HFFc6 (cell line): ENCODE measurements around the gene SFT2D3. TPM values are rescaled to one million over a fixed set of nuclear protein-coding genes. Genes with fewer than 3 reads are reported as not detected.

Source experiments
- DNase-seq: peaks from one replicate; pipeline ENCODE4 v3.0.0-alpha.2; 2018
- H3K27ac Mint-ChIP-seq: 2 replicates; pipeline ENCODE4 v1.8.0; 2020; ENCODE audit warnings: mild to moderate bottlenecking, mixed read lengths
- H3K27me3 Mint-ChIP-seq: 2 replicates; pipeline ENCODE4 v1.8.0; 2021; ENCODE audit warnings: mild to moderate bottlenecking, moderate library complexity, mixed read lengths; ENCODE audit not compliant: insufficient read depth
- H3K36me3 Mint-ChIP-seq: 2 replicates; pipeline ENCODE4 v1.8.0; 2021; ENCODE audit warnings: low read depth, mixed read lengths
- H3K4me1 Mint-ChIP-seq: 2 replicates; pipeline ENCODE4 v1.8.0; 2020; ENCODE audit warnings: low read depth, mixed read lengths
- H3K4me3 Mint-ChIP-seq: 2 replicates; pipeline ENCODE4 v1.8.0; 2020; ENCODE audit warnings: mild to moderate bottlenecking, moderate library complexity, mixed read lengths
- H3K9me3 Mint-ChIP-seq: 2 replicates; pipeline ENCODE4 v1.8.0; 2020; ENCODE audit warnings: mild to moderate bottlenecking, mixed read lengths
- CTCF ChIP-seq: fragments of 200-600 bp; sonication (generic); IDR thresholded peaks from 2 replicates; pipeline ENCODE4 v1.5.0; 2021; ENCODE audit warnings: antibody characterized with exemption, mild to moderate bottlenecking
- total RNA-seq, 6 experiments: library from RNA; stranded (reverse); fragmentation: NEBNext Ultra II Directional; extraction: Animal tissue kit (Norgen Biotek cat#: 25700); gene quantifications; 2 replicates in 1 of 6; 3 replicates in 5 of 6; pipeline ENCODE4 v1.2.3, GENCODE V29; 2021

Gene SFT2D3
- total RNA-seq, 6 experiments from 2014 or later = 2.5 to 3.2 (median 3.0) TPM

- peak; percentile 16 for DNase-seq
- H3K27me3 Mint-ChIP-seq = no peaks in the 10 kb centered on the region; the same call in 1 of the 2 replicates
- H3K27ac Mint-ChIP-seq = peak overlapping the region; percentile 81
- peaks cover 58% of the 10 kb centered on the region for H3K36me3 Mint-ChIP-seq
- peak overlapping the region; percentile 19 for H3K4me3 Mint-ChIP-seq
- no peaks in the 10 kb centered on the region for H3K9me3 Mint-ChIP-seq
- no peak for TF ChIP-seq CTCF
- H3K4me1 Mint-ChIP-seq = peaks cover 19% of the 10 kb centered on the region
These were observed 20.7 kb downstream of the SFT2D3 start for GRCh38 chr2:127721978-127722355.

GRCh38 chr2:127722807-127723206 lies 21.5 kb downstream of the SFT2D3 start:
- no peak overlapping the region for H3K27ac Mint-ChIP-seq
- H3K36me3 Mint-ChIP-seq = peaks cover 59% of the 10 kb centered on the region
- no peaks in the 10 kb centered on the region; the same call in 1 of the 2 replicates for H3K27me3 Mint-ChIP-seq

GRCh38 chr2:127726158-127726880 lies 25.0 kb downstream of the SFT2D3 start:
- Mint-ChIP-seq H3K27me3 (no peaks in the 10 kb centered on the region; the same call in 1 of the 2 replicates), H3K36me3 (peaks cover 38% of the 10 kb centered on the region), H3K4me1 (peaks cover 14% of the 10 kb centered on the region), H3K9me3 (no peaks in the 10 kb centered on the region), H3K27ac (no peak overlapping the region), H3K4me3 (no peak overlapping the region)
- TF ChIP-seq CTCF = no peak
- no peak for DNase-seq

More at GRCh38 chr2:127722807-127723206, 21.5 kb downstream of the SFT2D3 start:
- peaks cover 19% of the 10 kb centered on the region for H3K4me1 Mint-ChIP-seq
- H3K4me3 Mint-ChIP-seq = no peak overlapping the region
- no peaks in the 10 kb centered on the region for H3K9me3 Mint-ChIP-seq
- no peak for TF ChIP-seq CTCF
- DNase-seq = no peak

- Mint-ChIP-seq H3K36me3 (peaks cover 11% of the 10 kb centered on the region), H3K27me3 (no peaks in the 10 kb centered on the region), H3K27ac (peak overlapping the region; percentile 68), H3K9me3 (no peaks in the 10 kb centered on the region), H3K4me3 (peak overlapping the region; percentile 66), H3K4me1 (peaks cover 34% of the 10 kb centered on the region)
- TF ChIP-seq CTCF = no peak
- no peak for DNase-seq
These were observed 32.0 kb downstream of the SFT2D3 start for GRCh38 chr2:127733113-127733815.

- TF ChIP-seq CTCF = no peak
- Mint-ChIP-seq H3K27me3 (no peaks in the 10 kb centered on the region), H3K9me3 (no peaks in the 10 kb centered on the region), H3K36me3 (peaks cover 11% of the 10 kb centered on the region), H3K4me3 (peak overlapping the region; percentile 66), H3K4me1 (peaks cover 34% of the 10 kb centered on the region), H3K27ac (peak overlapping the region; percentile 68)
- peak; percentile 29 for DNase-seq
These were observed 32.7 kb downstream of the SFT2D3 start for GRCh38 chr2:127733816-127734537.
